ENCODE results near the gene ACP2.

DNA sequence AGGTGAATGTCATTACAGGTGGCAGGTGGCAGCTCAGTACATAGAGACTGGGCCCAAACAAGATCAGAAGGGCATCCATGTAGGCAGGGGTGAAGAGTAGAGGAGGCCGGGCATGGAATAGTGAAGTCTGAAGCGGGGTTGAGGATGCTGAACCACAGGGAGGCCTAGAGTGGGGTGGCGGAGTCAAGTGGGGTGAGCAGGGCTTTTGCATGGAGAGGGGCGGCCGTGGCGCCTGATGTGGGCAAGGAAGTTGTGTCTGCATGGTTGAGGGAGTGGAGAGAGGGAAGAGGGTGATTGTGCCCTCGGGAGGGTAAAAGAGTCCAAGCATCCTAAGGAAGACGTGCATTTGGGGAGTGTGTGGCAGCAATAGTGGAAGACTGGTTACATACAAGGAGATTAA lies 19.5 kb downstream of the ACP2 start:
- TF ChIP-seq, protein P1, sequence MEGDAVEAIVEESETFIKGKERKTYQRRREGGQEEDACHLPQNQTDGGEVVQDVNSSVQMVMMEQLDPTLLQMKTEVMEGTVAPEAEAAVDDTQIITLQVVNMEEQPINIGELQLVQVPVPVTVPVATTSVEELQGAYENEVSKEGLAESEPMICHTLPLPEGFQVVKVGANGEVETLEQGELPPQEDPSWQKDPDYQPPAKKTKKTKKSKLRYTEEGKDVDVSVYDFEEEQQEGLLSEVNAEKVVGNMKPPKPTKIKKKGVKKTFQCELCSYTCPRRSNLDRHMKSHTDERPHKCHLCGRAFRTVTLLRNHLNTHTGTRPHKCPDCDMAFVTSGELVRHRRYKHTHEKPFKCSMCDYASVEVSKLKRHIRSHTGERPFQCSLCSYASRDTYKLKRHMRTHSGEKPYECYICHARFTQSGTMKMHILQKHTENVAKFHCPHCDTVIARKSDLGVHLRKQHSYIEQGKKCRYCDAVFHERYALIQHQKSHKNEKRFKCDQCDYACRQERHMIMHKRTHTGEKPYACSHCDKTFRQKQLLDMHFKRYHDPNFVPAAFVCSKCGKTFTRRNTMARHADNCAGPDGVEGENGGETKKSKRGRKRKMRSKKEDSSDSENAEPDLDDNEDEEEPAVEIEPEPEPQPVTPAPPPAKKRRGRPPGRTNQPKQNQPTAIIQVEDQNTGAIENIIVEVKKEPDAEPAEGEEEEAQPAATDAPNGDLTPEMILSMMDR (IDR thresholded peaks at IDR 0.05), result no peak
- no peak for TF ChIP-seq POLR2A (IDR thresholded peaks at IDR 0.05)
